PC-3 (cell line): ENCODE data around the gene MMP10. TPM values are rescaled to one million over a fixed set of nuclear protein-coding genes. Genes with fewer than 3 reads are reported as not detected.

ENCODE experiments used
- ATAC-seq: fragments of 200-7000 bp; cut with Tn5 transposase; 2 replicates; pipeline ENCODE4 v1.9.1; 2020; ENCODE audit warnings: mild to moderate bottlenecking, moderate library complexity
- BruUV-seq: library from RNA; stranded (reverse); fragments of 400-500 nt; replicated peaks from 2 replicates; lab custom pipeline; 2021; lab: Mats Ljungman, UMichigan
- CTCF ChIA-PET: fragments of 300-600 bp; sonication (Branson Sonifier 250); formaldehyde crosslinking; loops from one replicate; lab custom pipeline; 2022; ENCODE audit warnings: antibody characterized with exemption; lab: Charles Lee
- POLR2A ChIA-PET: fragments of 300-600 bp; sonication (Branson Sonifier 250); formaldehyde crosslinking; loops from one replicate; lab custom pipeline; 2022; ENCODE audit warnings: antibody characterized with exemption; ENCODE audit not compliant: unreplicated experiment; lab: Charles Lee
- DNase-seq: peaks from one replicate; pipeline ENCODE4 v3.0.0-alpha.2; 2015
- H2AFZ ChIP-seq: fragments of 300-600 bp; sonication (generic); 2 replicates; pipeline ENCODE4 v1.6.0; 2016; ENCODE audit warnings: antibody characterized with exemption, low read length
- H3F3A ChIP-seq: fragments of 300-600 bp; sonication (generic); one replicate; pipeline ENCODE4 v1.6.0; 2017; ENCODE audit warnings: antibody characterized with exemption, low read length, control low read depth, mild to moderate bottlenecking; ENCODE audit not compliant: unreplicated experiment
- H3K27ac ChIP-seq: fragments of 300-600 bp; sonication (generic); 2 replicates; pipeline ENCODE4 v1.5.1; 2016; ENCODE audit warnings: mild to moderate bottlenecking, low read length
- H3K27me3 ChIP-seq: fragments of 300-600 bp; sonication (generic); 2 replicates; pipeline ENCODE4 v1.6.1; 2016; ENCODE audit warnings: low read length, mixed read lengths
- H3K36me3 ChIP-seq: fragments of 300-600 bp; sonication (generic); 2 replicates; pipeline ENCODE4 v1.6.1; 2016; ENCODE audit warnings: low read depth, mixed run types, low read length, mixed read lengths
- H3K4me1 ChIP-seq: fragments of 300-600 bp; sonication (generic); 2 replicates; pipeline ENCODE4 v1.5.1; 2016; ENCODE audit warnings: low read length; ENCODE audit not compliant: insufficient read depth
- H3K4me2 ChIP-seq: fragments of 300-600 bp; sonication (generic); 2 replicates; pipeline ENCODE4 v1.6.0; 2016; ENCODE audit warnings: low read length
- H3K4me3 ChIP-seq: fragments of 300-600 bp; sonication (generic); 2 replicates; pipeline ENCODE4 v1.5.1; 2016; ENCODE audit warnings: mild to moderate bottlenecking, low read length, mixed read lengths
- H3K79me2 ChIP-seq: fragments of 300-600 bp; sonication (generic); 2 replicates; pipeline ENCODE4 v1.6.1; 2017; ENCODE audit warnings: low read length, mixed read lengths
- H3K9ac ChIP-seq: fragments of 300-600 bp; sonication (generic); 2 replicates; pipeline ENCODE4 v1.6.0; 2016; ENCODE audit warnings: mild to moderate bottlenecking, low read length
- H3K9me2 ChIP-seq: fragments of 300-600 bp; sonication (generic); replicated peaks from 2 replicates; pipeline ENCODE4 v1.6.1; 2016; ENCODE audit warnings: mixed run types, low read length, mixed read lengths
- H3K9me3 ChIP-seq: fragments of 300-600 bp; sonication (generic); 2 replicates; pipeline ENCODE4 v1.6.1; 2016; ENCODE audit warnings: low read length, mixed read lengths
- H4K20me1 ChIP-seq: fragments of 300-600 bp; sonication (generic); 2 replicates; pipeline ENCODE4 v1.6.1; 2016; ENCODE audit warnings: low read length, mixed read lengths
- EZH2 ChIP-seq: fragments of 300-600 bp; sonication (generic); IDR thresholded peaks from one replicate; pipeline ENCODE4 v1.6.1; 2017; ENCODE audit warnings: antibody characterized with exemption, mild to moderate bottlenecking, low read length; ENCODE audit not compliant: unreplicated experiment
- EZH2phosphoT487 ChIP-seq: fragments of 300-600 bp; sonication (generic); IDR thresholded peaks from 2 replicates; pipeline ENCODE4 v1.6.1; 2018; ENCODE audit warnings: mild to moderate bottlenecking, antibody characterized with exemption, low read length, borderline replicate concordance
- intact Hi-C: fragments of 100-400 bp; cut with micrococcal nuclease; formaldehyde crosslinking; loops from 2 replicates; pipeline ENCODE4 v1.9.0; 2023
- total RNA-seq: library from RNA; depleted of rRNA; stranded (reverse); fragments of >200 nt; gene quantifications from 2 replicates; pipeline ENCODE4 v1.2.3, GENCODE V29; 2014
- TF ChIP-seq, protein P1 (sequence below): fragments of 300-600 bp; sonication (generic); conservative IDR thresholded peaks from 2 replicates; pipeline ENCODE4 v1.5.1; 2017; ENCODE audit warnings: antibody characterized with exemption, low read depth, mild to moderate bottlenecking, low read length

MMP10 gene
- total RNA-seq, 1 experiment from 2014 or later, result 0.07 TPM

DNA sequence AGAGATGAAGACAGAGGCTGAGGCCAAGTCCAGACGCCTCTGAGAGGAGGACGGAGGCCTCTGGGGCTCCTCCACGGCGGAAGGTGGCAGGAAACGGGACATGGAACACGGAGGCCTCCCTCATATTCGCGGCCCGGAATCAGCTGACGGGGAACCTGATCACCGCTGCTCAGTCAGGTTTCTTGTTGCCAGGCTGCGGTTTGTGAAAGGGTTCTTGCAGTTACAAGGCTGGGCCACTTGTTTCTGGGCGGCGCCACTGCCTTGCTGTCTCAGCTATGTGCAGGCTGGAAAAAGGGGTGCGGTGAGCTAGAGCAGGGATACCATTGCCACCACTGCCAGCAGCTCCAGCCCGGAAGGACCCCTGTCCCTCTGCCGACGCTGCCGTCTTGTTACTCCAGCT lies 27.5 kb upstream of the MMP10 start:
- H3K9ac ChIP-seq, result no peak overlapping the region
- ChIA-PET CTCF (no interaction called here), POLR2A (no interaction called here)
- H3K36me3 ChIP-seq, result no peaks in the 10 kb centered on the region
- H3K4me2 ChIP-seq, result no peak overlapping the region
- ATAC-seq, result peak; percentile 49; the same call in 1 of the 2 replicates
- no peak overlapping the region for H2AFZ ChIP-seq
- H3K4me3 ChIP-seq, result no peak overlapping the region
- no peaks in the 10 kb centered on the region for H3K9me3 ChIP-seq
- TF ChIP-seq, protein P1, sequence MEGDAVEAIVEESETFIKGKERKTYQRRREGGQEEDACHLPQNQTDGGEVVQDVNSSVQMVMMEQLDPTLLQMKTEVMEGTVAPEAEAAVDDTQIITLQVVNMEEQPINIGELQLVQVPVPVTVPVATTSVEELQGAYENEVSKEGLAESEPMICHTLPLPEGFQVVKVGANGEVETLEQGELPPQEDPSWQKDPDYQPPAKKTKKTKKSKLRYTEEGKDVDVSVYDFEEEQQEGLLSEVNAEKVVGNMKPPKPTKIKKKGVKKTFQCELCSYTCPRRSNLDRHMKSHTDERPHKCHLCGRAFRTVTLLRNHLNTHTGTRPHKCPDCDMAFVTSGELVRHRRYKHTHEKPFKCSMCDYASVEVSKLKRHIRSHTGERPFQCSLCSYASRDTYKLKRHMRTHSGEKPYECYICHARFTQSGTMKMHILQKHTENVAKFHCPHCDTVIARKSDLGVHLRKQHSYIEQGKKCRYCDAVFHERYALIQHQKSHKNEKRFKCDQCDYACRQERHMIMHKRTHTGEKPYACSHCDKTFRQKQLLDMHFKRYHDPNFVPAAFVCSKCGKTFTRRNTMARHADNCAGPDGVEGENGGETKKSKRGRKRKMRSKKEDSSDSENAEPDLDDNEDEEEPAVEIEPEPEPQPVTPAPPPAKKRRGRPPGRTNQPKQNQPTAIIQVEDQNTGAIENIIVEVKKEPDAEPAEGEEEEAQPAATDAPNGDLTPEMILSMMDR, result peak; percentile 57
- no peak for TF ChIP-seq EZH2
- TF ChIP-seq EZH2phosphoT487, result no peak
- H3K27ac ChIP-seq, result no peak overlapping the region
- H3K9me2 ChIP-seq, result no peaks in the 10 kb centered on the region
- no peaks in the 10 kb centered on the region for H3K27me3 ChIP-seq
- intact Hi-C loops, result no loop called here
- peak; percentile 32 for DNase-seq
- 0 out of 2 replicates have a peak, but pooled peaks cover 5% of the 10 kb centered on the region for H3K4me1 ChIP-seq
- H3F3A ChIP-seq, result no peaks in the 10 kb centered on the region
- no peaks in the 10 kb centered on the region for H3K79me2 ChIP-seq
- BruUV-seq, result no TSS peak
- no peaks in the 10 kb centered on the region for H4K20me1 ChIP-seq

- BruUV-seq, result no TSS peak
- CTCF ChIA-PET, result no interaction called here
- Histone ChIP-seq H3K79me2 (no peaks in the 10 kb centered on the region), H3K4me1 (peaks cover 9% of the 10 kb centered on the region), H3F3A (no peaks in the 10 kb centered on the region), H3K36me3 (no peaks in the 10 kb centered on the region), H4K20me1 (no peaks in the 10 kb centered on the region), H3K9me2 (no peaks in the 10 kb centered on the region), H3K9me3 (no peaks in the 10 kb centered on the region), H3K9ac (no peak overlapping the region), H3K27ac (no peak overlapping the region), H2AFZ (no peak overlapping the region), H3K4me3 (no peak overlapping the region), H3K4me2 (no peak overlapping the region), H3K27me3 (no peaks in the 10 kb centered on the region)
- POLR2A ChIA-PET, result no interaction called here
- DNase-seq (no peak), ATAC-seq (no peak)
- intact Hi-C loops, result no loop called here
- no peak for TF ChIP-seq EZH2phosphoT487
These were observed 25.9 kb upstream of the MMP10 start for GRCh38 chr11:102806296-102806695.

GRCh38 chr11:102802341-102802740 lies 21.9 kb upstream of the MMP10 start:
- ChIA-PET CTCF (interaction anchor here (0.6 to 0.9 kb wide), 3 partner anchors 18 to 112 kb away, joined by 4 to 5 read pairs (median 4); no protein-coding TSS in a partner anchor), POLR2A (interaction anchor here (0.6 to 0.7 kb wide), 2 partner anchors 299 to 327 kb away, joined by 3 read pairs; no protein-coding TSS in a partner anchor)
- BruUV-seq, result no TSS peak
- peaks cover 4% of the 10 kb centered on the region for H3F3A ChIP-seq
- no peak overlapping the region for H3K4me3 ChIP-seq
- no peaks in the 10 kb centered on the region for H3K36me3 ChIP-seq
- H3K79me2 ChIP-seq, result no peaks in the 10 kb centered on the region
- intact Hi-C loops, result no loop called here
- 0 out of 2 replicates have a peak overlapping the region, but pooled peaks have one; percentile 0 for H3K4me2 ChIP-seq
- H2AFZ ChIP-seq, result no peak overlapping the region
- H3K4me1 ChIP-seq, result peaks cover 22% of the 10 kb centered on the region
- no peaks in the 10 kb centered on the region for H3K9me2 ChIP-seq
- peak; percentile 91 for DNase-seq
- H3K9ac ChIP-seq, result no peak overlapping the region
- H3K9me3 ChIP-seq, result no peaks in the 10 kb centered on the region
- peak overlapping the region; percentile 8 for H3K27ac ChIP-seq
- TF ChIP-seq EZH2 (no peak), EZH2phosphoT487 (no peak)
- TF ChIP-seq, protein P1, result no peak
- ATAC-seq, result peak; percentile 72
- H3K27me3 ChIP-seq, result no peaks in the 10 kb centered on the region
- H4K20me1 ChIP-seq, result no peaks in the 10 kb centered on the region
